Omental fat pad (tissue), 4 donors: ENCODE data around the gene DVL1. TPM values are rescaled to one million over a fixed set of nuclear protein-coding genes. Genes with fewer than 3 reads are reported as not detected.

Source experiments
- ATAC-seq: fragments of 150-250 bp; one replicate; pipeline ENCODE4 v1.9.1; 2016; ENCODE audit warnings: mild to moderate bottlenecking, moderate library complexity; ENCODE audit not compliant: low FRiP score
- DNase-seq: peaks from one replicate; pipeline ENCODE4 v3.0.0-alpha.2; 2019; ENCODE audit warnings: low spot score
- CTCF ChIP-seq, 3 donors: fragments of 450-650 bp; IDR thresholded peaks; one replicate each; pipeline ENCODE4 v1.5.1; 2016 to 2017; ENCODE audit warnings: antibody characterized with exemption in 3 of 3, mild to moderate bottlenecking in 3 of 3, moderate library complexity in 2 of 3
- total RNA-seq, 4 donors: library from RNA; depleted of rRNA; stranded (reverse); fragments of >200 nt; gene quantifications; one replicate each; pipeline ENCODE4 v1.1.0, GENCODE V29; 2016

The DVL1 gene
- total RNA-seq, 4 donors from 2014 or later, result 56.6 to 65.0 (median 61.8) TPM

GRCh38 chr1:1348420-1349255 is 580 bp downstream of the DVL1 start:
- ATAC-seq (peak; percentile 2), DNase-seq (no peak)
- no peak for TF ChIP-seq CTCF (IDR thresholded peaks at IDR 0.05)

- TF ChIP-seq CTCF (IDR thresholded peaks at IDR 0.05), result no peak
- DNase-seq, result no peak
- no peak for ATAC-seq
Observed at GRCh38 chr1:1347663-1348419, 1.4 kb downstream of the DVL1 start.

GRCh38 chr1:1347026-1347595 is 2.1 kb downstream of the DVL1 start:
- no peak for ATAC-seq
- DNase-seq, result no peak
- no peak for TF ChIP-seq CTCF (IDR thresholded peaks at IDR 0.05)

GRCh38 chr1:1346501-1346890 is 2.7 kb downstream of the DVL1 start:
- TF ChIP-seq CTCF (IDR thresholded peaks at IDR 0.05), result no peak
- no peak for ATAC-seq
- DNase-seq, result no peak

- no peak for ATAC-seq
- TF ChIP-seq CTCF (IDR thresholded peaks at IDR 0.05), result no peak
- DNase-seq, result no peak
Observed at GRCh38 chr1:1345860-1346500, 3.2 kb downstream of the DVL1 start.

GRCh38 chr1:1345384-1345783 is 3.8 kb downstream of the DVL1 start:
- DNase-seq (no peak), ATAC-seq (no peak)
- TF ChIP-seq CTCF (IDR thresholded peaks at IDR 0.05), result no peak
